Mesothelial cell of epicardium (in vitro differentiated cells): ENCODE measurements around the gene NMU. TPM values are rescaled to one million over a fixed set of nuclear protein-coding genes. Genes with fewer than 3 reads are reported as not detected.

ENCODE experiments used
- DNase-seq, 2 experiments: peaks; one replicate each; pipeline ENCODE4 v3.0.0; 2021; ENCODE audit warnings: low spot score in 2 of 2; ENCODE audit not compliant: unreplicated experiment in 2 of 2
- H3K27ac Mint-ChIP-seq: 2 replicates; pipeline ENCODE4 v1.8.0; 2021; ENCODE audit warnings: mixed read lengths
- H3K27me3 Mint-ChIP-seq: 2 replicates; pipeline ENCODE4 v1.8.0; 2021; ENCODE audit warnings: low read depth, mixed read lengths
- H3K36me3 Mint-ChIP-seq: 2 replicates; pipeline ENCODE4 v1.8.0; 2021; ENCODE audit warnings: mixed read lengths
- H3K4me1 Mint-ChIP-seq: 2 replicates; pipeline ENCODE4 v1.8.0; 2021; ENCODE audit warnings: mixed read lengths
- H3K4me3 Mint-ChIP-seq: 2 replicates; pipeline ENCODE4 v1.8.0; 2021; ENCODE audit warnings: mild to moderate bottlenecking, moderate library complexity, mixed read lengths
- H3K9me3 Mint-ChIP-seq: 2 replicates; pipeline ENCODE4 v1.8.0; 2021; ENCODE audit warnings: mixed read lengths
- CTCF ChIP-seq: fragments of 200-600 bp; sonication (generic); IDR thresholded peaks from one replicate; pipeline ENCODE4 v1.5.0; 2021; ENCODE audit warnings: antibody characterized with exemption; ENCODE audit not compliant: unreplicated experiment
- total RNA-seq: library from RNA; stranded (reverse); gene quantifications from 3 replicates; pipeline ENCODE4 v1.2.1, GENCODE V29; 2021

NMU gene
- total RNA-seq, 1 donor from 2014 or later: 2.2 TPM

DNA sequence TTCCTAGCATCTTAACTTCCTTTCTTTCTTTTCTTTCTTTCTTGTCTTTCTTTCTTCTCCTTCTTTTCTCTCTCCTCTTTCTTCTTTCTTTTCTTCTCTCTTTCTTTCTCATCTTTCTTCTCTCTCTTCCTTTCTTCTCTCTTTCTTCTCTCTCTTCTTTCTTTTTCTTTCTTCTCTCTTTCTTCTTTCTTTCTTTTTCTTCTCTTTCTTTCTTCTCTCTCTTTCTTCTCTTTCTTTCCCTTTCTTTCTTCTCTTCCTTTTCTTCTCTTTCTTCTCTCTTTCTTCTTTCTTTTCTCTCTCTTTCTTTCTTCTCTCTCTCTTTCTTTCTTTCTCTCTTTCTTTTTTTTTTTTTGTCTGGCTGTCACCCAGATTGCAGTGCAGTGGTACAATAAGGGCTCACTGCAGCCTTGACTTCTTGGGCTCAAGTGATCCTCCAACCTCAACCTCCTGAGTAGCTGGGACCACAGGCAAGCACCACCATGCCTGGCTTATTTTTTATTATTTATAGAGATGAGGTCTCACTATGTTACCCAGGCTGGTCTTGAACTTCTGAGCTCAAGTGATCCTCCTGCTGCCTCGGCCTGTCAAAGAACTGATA, 17.5 kb downstream of the NMU start:
- DNase-seq: no peak
- H3K27me3 Mint-ChIP-seq: no peaks in the 10 kb centered on the region
- no peaks in the 10 kb centered on the region for H3K36me3 Mint-ChIP-seq
- H3K4me1 Mint-ChIP-seq: no peaks in the 10 kb centered on the region
- no peaks in the 10 kb centered on the region for H3K9me3 Mint-ChIP-seq
- H3K27ac Mint-ChIP-seq: no peak overlapping the region
- TF ChIP-seq CTCF: no peak
- peak overlapping the region; percentile 61 for H3K4me3 Mint-ChIP-seq

DNA sequence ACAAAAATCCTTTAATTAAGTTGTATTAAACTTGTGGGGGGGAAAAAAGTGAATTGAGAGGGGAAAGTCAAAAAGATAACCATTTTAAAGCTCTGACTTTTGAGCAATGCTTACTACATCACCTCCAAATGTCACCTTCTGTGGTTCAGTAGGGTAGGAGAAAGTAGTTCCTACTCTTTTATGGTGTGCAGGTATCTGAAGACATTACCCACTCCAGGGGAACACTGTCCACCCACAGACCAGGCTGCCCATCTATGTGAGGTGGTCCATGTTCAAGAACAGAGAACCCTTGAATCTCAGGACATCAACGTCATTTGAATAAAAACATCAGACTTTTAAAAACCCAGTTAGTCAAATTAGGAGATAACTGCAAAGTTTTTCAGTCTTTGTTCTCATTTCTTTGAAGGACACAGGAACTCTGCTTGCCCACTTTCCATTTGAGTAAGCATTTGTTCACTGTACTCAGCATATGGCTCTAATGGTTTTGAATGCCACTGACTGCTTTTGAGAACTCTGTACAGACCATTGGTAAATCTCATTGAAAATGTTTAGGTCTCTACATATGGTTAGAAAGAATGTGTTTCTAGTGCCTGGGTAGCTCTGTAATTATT, 18.4 kb downstream of the NMU start:
- H3K9me3 Mint-ChIP-seq: no peaks in the 10 kb centered on the region
- H3K4me1 Mint-ChIP-seq: no peaks in the 10 kb centered on the region
- no peak overlapping the region for H3K4me3 Mint-ChIP-seq
- no peak for TF ChIP-seq CTCF
- H3K36me3 Mint-ChIP-seq: no peaks in the 10 kb centered on the region
- no peak overlapping the region for H3K27ac Mint-ChIP-seq
- no peak for DNase-seq
- H3K27me3 Mint-ChIP-seq: no peaks in the 10 kb centered on the region

DNA sequence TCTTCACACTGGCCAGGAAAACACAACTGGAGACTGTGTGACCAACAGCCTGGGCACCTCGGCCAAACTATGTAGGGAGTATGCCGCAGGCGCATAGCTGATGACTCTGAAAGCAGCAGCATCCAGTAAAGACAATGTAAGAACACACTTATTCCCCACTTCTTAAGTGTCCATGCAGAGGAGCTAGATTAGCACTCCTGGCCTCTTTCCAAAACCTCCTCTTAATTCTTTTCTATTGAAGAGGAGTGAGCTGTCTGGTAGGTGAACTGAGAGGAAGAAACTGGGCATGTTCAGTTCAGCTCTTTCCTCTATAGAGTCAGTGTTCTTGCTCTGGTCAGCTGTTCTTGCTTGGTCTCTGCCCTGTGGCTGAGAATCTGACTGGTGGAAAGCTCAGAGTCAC, 21.1 kb downstream of the NMU start:
- no peaks in the 10 kb centered on the region for H3K9me3 Mint-ChIP-seq
- no peak overlapping the region for H3K27ac Mint-ChIP-seq
- H3K4me3 Mint-ChIP-seq: no peak overlapping the region
- no peak for DNase-seq
- no peaks in the 10 kb centered on the region for H3K36me3 Mint-ChIP-seq
- no peak for TF ChIP-seq CTCF
- H3K4me1 Mint-ChIP-seq: no peaks in the 10 kb centered on the region
- no peaks in the 10 kb centered on the region for H3K27me3 Mint-ChIP-seq

DNA sequence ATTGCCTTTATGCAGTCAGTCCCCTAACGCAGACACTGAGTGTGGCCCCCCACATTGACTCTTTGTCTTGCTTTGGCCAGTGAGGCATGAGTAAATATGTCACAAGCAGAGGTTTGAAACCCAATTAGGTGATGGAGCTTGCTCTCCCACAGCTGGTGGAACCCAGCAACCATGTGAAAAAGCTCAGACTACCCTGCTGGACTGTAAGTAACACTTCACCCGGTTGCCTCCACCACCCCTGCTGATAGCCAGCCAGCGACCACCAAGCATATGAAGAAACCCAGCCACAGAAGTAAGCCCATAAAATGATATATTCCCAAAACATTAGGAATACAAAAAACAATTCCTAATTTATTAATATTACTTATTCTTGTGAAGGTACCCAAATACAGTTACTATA, 22.5 kb downstream of the NMU start:
- H3K4me1 Mint-ChIP-seq: no peaks in the 10 kb centered on the region
- H3K4me3 Mint-ChIP-seq: no peak overlapping the region
- no peak for DNase-seq
- no peak overlapping the region for H3K27ac Mint-ChIP-seq
- no peaks in the 10 kb centered on the region for H3K27me3 Mint-ChIP-seq
- H3K36me3 Mint-ChIP-seq: no peaks in the 10 kb centered on the region
- TF ChIP-seq CTCF: no peak
- no peaks in the 10 kb centered on the region for H3K9me3 Mint-ChIP-seq

DNA sequence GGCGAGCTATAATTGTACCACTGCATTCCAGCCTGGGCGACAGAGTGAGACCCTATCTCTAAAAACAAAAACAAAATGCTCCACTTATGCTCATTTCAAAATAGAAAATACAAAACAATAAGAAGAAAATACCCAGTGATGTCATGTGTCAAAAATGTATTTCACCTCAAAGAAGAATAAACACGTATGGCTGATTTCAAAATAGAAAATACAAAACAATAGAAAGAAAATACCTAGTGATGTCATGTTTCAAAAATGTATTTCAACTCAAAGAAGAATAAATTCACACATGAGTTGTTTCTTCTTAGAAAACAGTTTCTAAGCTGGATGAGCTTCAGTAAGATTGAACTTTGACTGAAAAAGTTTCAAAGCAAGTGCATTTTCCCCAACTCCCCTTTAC, 23.8 kb downstream of the NMU start:
- H3K4me1 Mint-ChIP-seq: no peaks in the 10 kb centered on the region
- no peaks in the 10 kb centered on the region for H3K27me3 Mint-ChIP-seq
- TF ChIP-seq CTCF: no peak
- no peaks in the 10 kb centered on the region for H3K9me3 Mint-ChIP-seq
- no peaks in the 10 kb centered on the region for H3K36me3 Mint-ChIP-seq
- no peak for DNase-seq
- H3K27ac Mint-ChIP-seq: no peak overlapping the region
- no peak overlapping the region for H3K4me3 Mint-ChIP-seq
